ENCODE data around the gene ATAD5.
"Not testable (repeated sequence)": the region's sequence is repeated elsewhere in the genome, so short reads cannot be mapped to it uniquely, and the experiment has no call there.

GRCh38 chr17:30931582-30931981 lies 99.8 kb downstream of the ATAD5 start:
- TF ChIP-seq CTCF, POLR2A (IDR thresholded peaks at IDR 0.05): not testable (repeated sequence)
